Measurements from ENCODE around the gene ELL2. TPM values are rescaled to one million over a fixed set of nuclear protein-coding genes. Genes with fewer than 3 reads are reported as not detected.

Gene ELL2
- total RNA-seq, 4 donors from 2014 or later, result 72.2 to 87.6 (median 79.6) TPM

DNA sequence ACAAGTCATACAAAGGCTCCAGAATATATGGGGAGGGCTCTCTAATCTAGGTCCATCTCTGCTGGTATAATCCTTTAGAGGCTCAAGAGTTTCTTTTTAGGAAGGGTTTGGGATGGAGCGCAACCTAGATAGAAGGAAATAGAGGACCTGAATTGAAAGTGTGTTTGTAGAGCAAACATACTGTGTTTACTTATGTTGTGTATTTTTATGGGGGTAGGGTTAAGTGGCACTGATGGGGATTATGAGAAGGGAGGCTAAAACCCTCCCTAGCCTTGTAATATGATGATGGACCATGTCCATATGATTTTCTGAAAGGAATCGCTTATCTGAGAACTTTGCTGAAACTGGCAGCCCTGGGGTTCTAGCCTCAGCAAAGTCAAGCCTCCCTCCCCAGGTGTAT lies 4.4 kb upstream of the ELL2 start:
- TF ChIP-seq POLR2A (IDR thresholded peaks at IDR 0.05), result no peak
- TF ChIP-seq EP300 (IDR thresholded peaks at IDR 0.05), result no peak
- TF ChIP-seq, protein P1, sequence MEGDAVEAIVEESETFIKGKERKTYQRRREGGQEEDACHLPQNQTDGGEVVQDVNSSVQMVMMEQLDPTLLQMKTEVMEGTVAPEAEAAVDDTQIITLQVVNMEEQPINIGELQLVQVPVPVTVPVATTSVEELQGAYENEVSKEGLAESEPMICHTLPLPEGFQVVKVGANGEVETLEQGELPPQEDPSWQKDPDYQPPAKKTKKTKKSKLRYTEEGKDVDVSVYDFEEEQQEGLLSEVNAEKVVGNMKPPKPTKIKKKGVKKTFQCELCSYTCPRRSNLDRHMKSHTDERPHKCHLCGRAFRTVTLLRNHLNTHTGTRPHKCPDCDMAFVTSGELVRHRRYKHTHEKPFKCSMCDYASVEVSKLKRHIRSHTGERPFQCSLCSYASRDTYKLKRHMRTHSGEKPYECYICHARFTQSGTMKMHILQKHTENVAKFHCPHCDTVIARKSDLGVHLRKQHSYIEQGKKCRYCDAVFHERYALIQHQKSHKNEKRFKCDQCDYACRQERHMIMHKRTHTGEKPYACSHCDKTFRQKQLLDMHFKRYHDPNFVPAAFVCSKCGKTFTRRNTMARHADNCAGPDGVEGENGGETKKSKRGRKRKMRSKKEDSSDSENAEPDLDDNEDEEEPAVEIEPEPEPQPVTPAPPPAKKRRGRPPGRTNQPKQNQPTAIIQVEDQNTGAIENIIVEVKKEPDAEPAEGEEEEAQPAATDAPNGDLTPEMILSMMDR (IDR thresholded peaks at IDR 0.05), result no peak
- DNase-seq (ENCODE audit: low spot score in 2 of 2), result no peak
- WGBS, 2 donors, result 93 to 100% methylated on average over 2 of the region's 2 CpGs

DNA sequence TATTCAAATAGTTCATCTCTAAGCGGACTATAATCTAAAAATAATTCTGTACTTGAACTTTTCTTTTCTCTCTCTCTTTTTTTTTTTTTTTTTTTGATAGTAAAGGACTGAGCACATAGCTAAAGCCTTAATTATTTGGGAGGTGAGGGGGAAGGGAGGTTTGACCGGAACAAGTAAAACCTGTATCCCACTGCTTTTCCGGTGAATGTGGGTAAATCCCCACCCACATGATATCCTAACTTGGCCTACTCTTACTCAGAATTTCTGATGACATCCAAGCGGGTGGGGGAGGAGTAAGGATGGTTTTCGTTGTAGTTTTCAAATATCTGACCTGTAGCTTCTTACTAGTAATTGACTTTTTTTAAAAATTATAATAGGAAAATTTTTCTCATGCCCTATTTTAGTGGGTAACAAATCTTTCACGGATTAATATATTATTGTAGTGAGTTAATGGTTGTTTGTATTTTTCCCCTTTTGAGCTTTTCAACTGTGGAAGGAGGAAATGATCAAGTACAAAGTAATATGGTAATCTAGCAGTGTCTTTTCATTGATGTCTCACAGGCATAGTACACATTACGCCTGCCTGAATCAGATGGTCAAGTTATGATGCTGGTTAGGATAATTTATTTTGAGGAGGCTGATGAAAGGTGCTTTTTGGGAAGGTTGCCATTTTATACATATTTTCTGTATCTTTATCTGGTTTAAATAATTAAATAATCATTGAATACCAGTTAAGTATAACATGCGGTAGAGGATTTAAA lies 2.2 kb upstream of the ELL2 start:
- DNase-seq (ENCODE audit: low spot score in 2 of 2), result no peak
- Histone ChIP-seq H3K27me3 (no peaks in the 10 kb centered on the region), H3K27ac (peak overlapping the region in 2 of 4 donors; percentile 93 to 97), H3K36me3 (no peaks in the 10 kb centered on the region), H3K4me1 (peaks cover 0 to 23% (median 4%) of the 10 kb centered on the region in 4 donors), H3K9me3 (no peaks in the 10 kb centered on the region), H3K4me3 (no peak overlapping the region)
- TF ChIP-seq POLR2A (IDR thresholded peaks at IDR 0.05) (no peak), EP300 (IDR thresholded peaks at IDR 0.05) (no peak)
- TF ChIP-seq, protein P1 (IDR thresholded peaks at IDR 0.05), result no peak
- WGBS, 2 donors, result 70 to 74% methylated on average over 8 of the region's 8 CpGs

More for the DNA sequence above, 4.4 kb upstream of the ELL2 start:
- Histone ChIP-seq H3K4me1 (peaks cover 0 to 12% (median 0%) of the 10 kb centered on the region in 4 donors), H3K27ac (no peak overlapping the region), H3K36me3 (no peaks in the 10 kb centered on the region), H3K9me3 (peaks cover 0 to 10% (median 0%) of the 10 kb centered on the region in 4 donors), H3K27me3 (no peaks in the 10 kb centered on the region), H3K4me3 (no peak overlapping the region)

DNA sequence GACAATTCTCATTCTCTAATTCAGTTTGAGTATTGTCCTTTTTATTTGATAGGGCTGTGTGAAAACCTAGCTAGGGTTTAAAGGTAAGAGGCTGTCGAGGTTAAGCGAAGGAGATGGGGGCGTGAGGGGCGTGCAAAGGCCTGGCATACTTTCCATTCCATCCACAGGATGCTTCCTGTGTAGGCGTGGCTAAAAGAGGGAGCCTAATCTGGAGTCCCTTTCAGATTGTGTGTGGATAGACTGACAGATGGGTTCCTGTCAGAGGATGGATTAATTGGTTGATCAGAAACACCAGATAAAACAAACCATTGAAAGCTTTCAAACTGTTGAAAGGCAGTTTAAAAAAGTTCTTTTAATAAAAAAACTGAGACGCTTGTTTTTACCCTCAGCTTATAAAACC lies 1.1 kb upstream of the ELL2 start:
- Histone ChIP-seq H3K27ac (peak overlapping the region; percentile 93 to 100 (median 98)), H3K4me1 (peaks cover 0 to 34% (median 14%) of the 10 kb centered on the region in 4 donors), H3K36me3 (no peaks in the 10 kb centered on the region), H3K4me3 (peak overlapping the region in 1 of 4 donors; percentile 74), H3K9me3 (no peaks in the 10 kb centered on the region), H3K27me3 (no peaks in the 10 kb centered on the region)
- 56 to 73% methylated on average over 6 of the region's 6 CpGs for WGBS, 2 donors
- no peak for DNase-seq (ENCODE audit: low spot score in 2 of 2)
- TF ChIP-seq POLR2A (IDR thresholded peaks at IDR 0.05) (no peak), EP300 (IDR thresholded peaks at IDR 0.05) (no peak)
- TF ChIP-seq, protein P1 (IDR thresholded peaks at IDR 0.05), result no peak

DNA sequence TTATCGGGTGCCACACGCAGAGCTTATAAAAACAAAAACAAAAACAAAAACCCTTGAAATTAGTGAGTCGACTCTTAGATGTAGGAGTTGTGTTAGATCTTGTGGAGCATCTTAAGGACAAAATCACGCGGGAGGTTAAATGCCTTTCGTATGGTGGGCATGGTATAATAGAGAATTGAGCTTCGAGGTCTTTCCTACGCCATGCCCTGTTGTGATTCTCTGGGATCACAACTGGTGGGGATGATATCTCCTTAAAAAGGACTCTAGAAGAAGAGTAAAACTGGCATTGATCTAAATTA lies 773 bp upstream of the ELL2 start:
- TF ChIP-seq EP300 (IDR thresholded peaks at IDR 0.05) (no peak), POLR2A (IDR thresholded peaks at IDR 0.05) (no peak)
- TF ChIP-seq, protein P1 (IDR thresholded peaks at IDR 0.05), result no peak
- H3K36me3 ChIP-seq, result no peaks in the 10 kb centered on the region

More for the DNA sequence above, 773 bp upstream of the ELL2 start:
- WGBS, 2 donors, result 59 to 71% methylated on average over 8 of the region's 8 CpGs
- no peaks in the 10 kb centered on the region for H3K9me3 ChIP-seq
- H3K4me1 ChIP-seq, result peaks cover 0 to 36% (median 17%) of the 10 kb centered on the region in 4 donors
- H3K27ac ChIP-seq, result peak overlapping the region; percentile 93 to 100 (median 98)
- H3K4me3 ChIP-seq, result peak overlapping the region; percentile 74 to 100 (median 84)
- H3K27me3 ChIP-seq, result no peaks in the 10 kb centered on the region
- DNase-seq (ENCODE audit: low spot score in 2 of 2), result no peak
